CD1c-positive myeloid dendritic cell (primary cell): ENCODE data around the gene OMD.

Experiments used
- DNase-seq: peaks from one replicate; pipeline ENCODE4 v3.0.0-alpha.2; 2016; ENCODE audit errors: extremely low spot score

The OMD gene

GRCh38 chr9:92369075-92369474, 55.2 kb downstream of the OMD start:
- no peak for DNase-seq
